HUES64 (cell line): Measurements from ENCODE around the gene ZNF862.

Experiments
- H3K27ac ChIP-seq: 2 replicates; pipeline ENCODE4 v1.7.0; 2013; ENCODE audit warnings: low read depth, low read length, inconsistent platforms
- H3K27me3 ChIP-seq: 2 replicates; pipeline ENCODE4 v1.6.1; 2013; ENCODE audit warnings: mild to moderate bottlenecking, low read length; ENCODE audit not compliant: insufficient read depth
- H3K36me3 ChIP-seq: 2 replicates; pipeline ENCODE4 v1.6.1; 2013; ENCODE audit warnings: mild to moderate bottlenecking, low read length; ENCODE audit not compliant: insufficient read depth
- H3K4me1 ChIP-seq: 2 replicates; pipeline ENCODE4 v1.6.1; 2013; ENCODE audit warnings: mild to moderate bottlenecking, low read length, moderate library complexity; ENCODE audit not compliant: insufficient read depth
- H3K4me3 ChIP-seq: 2 replicates; pipeline ENCODE4 v1.5.1; 2013; ENCODE audit warnings: mild to moderate bottlenecking, low read length, moderate library complexity
- H3K9ac ChIP-seq: 2 replicates; pipeline ENCODE4 v1.6.1; 2013; ENCODE audit warnings: mild to moderate bottlenecking, low read depth, low read length
- H3K9me3 ChIP-seq: 2 replicates; pipeline ENCODE4 v1.6.1; 2013; ENCODE audit warnings: low read depth, low read length; ENCODE audit not compliant: insufficient read depth
- WGBS: fragments of 150-250, 120-280 bp; methylation state at CpG from one replicate; pipeline ENCODE4 v1.1.7; 2013; ENCODE audit warnings: missing lambda C conversion rate; 5-methylcytosine and 5-hydroxymethylcytosine counted together

ZNF862 gene

GRCh38 chr7:149799397-149800168, 38.6 kb upstream of the ZNF862 start:
- H3K9me3 ChIP-seq = no peaks in the 10 kb centered on the region
- 66% methylated on average over 8 of the region's 8 CpGs for WGBS
- no peak overlapping the region for H3K4me3 ChIP-seq
- H3K9ac ChIP-seq = no peak overlapping the region
- H3K27me3 ChIP-seq = peaks cover 3% of the 10 kb centered on the region; the same call in 1 of the 2 replicates
- no peaks in the 10 kb centered on the region for H3K4me1 ChIP-seq
- H3K27ac ChIP-seq = no peak overlapping the region
- no peaks in the 10 kb centered on the region for H3K36me3 ChIP-seq

- Histone ChIP-seq H3K4me1 (no peaks in the 10 kb centered on the region), H3K27ac (no peak overlapping the region), H3K27me3 (peaks cover 3% of the 10 kb centered on the region; the same call in 1 of the 2 replicates), H3K4me3 (no peak overlapping the region), H3K9ac (no peak overlapping the region), H3K36me3 (no peaks in the 10 kb centered on the region), H3K9me3 (no peaks in the 10 kb centered on the region)
- WGBS = 91% methylated on average over 13 of the region's 13 CpGs
Observed at GRCh38 chr7:149800169-149800555, 38.0 kb upstream of the ZNF862 start.

- no peak overlapping the region for H3K27ac ChIP-seq
- no peak overlapping the region for H3K9ac ChIP-seq
- H3K9me3 ChIP-seq = no peaks in the 10 kb centered on the region
- 91% methylated on average over 2 of the region's 2 CpGs for WGBS
- H3K36me3 ChIP-seq = no peaks in the 10 kb centered on the region
- no peaks in the 10 kb centered on the region for H3K4me1 ChIP-seq
- H3K27me3 ChIP-seq = 0 out of 2 replicates have a peak, but pooled peaks cover 3% of the 10 kb centered on the region
- no peak overlapping the region for H3K4me3 ChIP-seq
Observed at GRCh38 chr7:149801002-149801566, 37.1 kb upstream of the ZNF862 start.

- Histone ChIP-seq H3K9me3 (no peaks in the 10 kb centered on the region), H3K36me3 (no peaks in the 10 kb centered on the region), H3K27me3 (0 out of 2 replicates have a peak, but pooled peaks cover under 1% of the 10 kb centered on the region), H3K4me3 (no peak overlapping the region), H3K9ac (no peak overlapping the region), H3K27ac (no peak overlapping the region), H3K4me1 (no peaks in the 10 kb centered on the region)
- WGBS = 94% methylated on average over 16 of the region's 16 CpGs
Observed at GRCh38 chr7:149801816-149802215, 36.4 kb upstream of the ZNF862 start.

GRCh38 chr7:149802966-149803365, 35.2 kb upstream of the ZNF862 start:
- WGBS = 93% methylated on average over 12 of the region's 12 CpGs
- Histone ChIP-seq H3K9ac (no peak overlapping the region), H3K4me1 (no peaks in the 10 kb centered on the region), H3K9me3 (no peaks in the 10 kb centered on the region), H3K36me3 (no peaks in the 10 kb centered on the region), H3K27ac (no peak overlapping the region), H3K4me3 (no peak overlapping the region), H3K27me3 (no peaks in the 10 kb centered on the region)

GRCh38 chr7:149803551-149804074, 34.6 kb upstream of the ZNF862 start:
- H3K4me1 ChIP-seq = no peaks in the 10 kb centered on the region
- no peak overlapping the region for H3K27ac ChIP-seq
- H3K9ac ChIP-seq = no peak overlapping the region
- H3K4me3 ChIP-seq = no peak overlapping the region
- H3K36me3 ChIP-seq = no peaks in the 10 kb centered on the region
- 89% methylated on average over 17 of the region's 17 CpGs for WGBS
- H3K27me3 ChIP-seq = no peaks in the 10 kb centered on the region
- H3K9me3 ChIP-seq = no peaks in the 10 kb centered on the region

GRCh38 chr7:149804106-149804505, 34.1 kb upstream of the ZNF862 start:
- H3K27ac ChIP-seq = no peak overlapping the region
- no peaks in the 10 kb centered on the region for H3K27me3 ChIP-seq
- H3K36me3 ChIP-seq = no peaks in the 10 kb centered on the region
- WGBS = 91% methylated on average over 9 of the region's 9 CpGs
- no peaks in the 10 kb centered on the region for H3K4me1 ChIP-seq
- no peak overlapping the region for H3K4me3 ChIP-seq
- H3K9ac ChIP-seq = no peak overlapping the region
- no peaks in the 10 kb centered on the region for H3K9me3 ChIP-seq

- no peaks in the 10 kb centered on the region for H3K9me3 ChIP-seq
- H3K4me3 ChIP-seq = no peak overlapping the region
- H3K27me3 ChIP-seq = no peaks in the 10 kb centered on the region
- no peaks in the 10 kb centered on the region for H3K4me1 ChIP-seq
- H3K9ac ChIP-seq = no peak overlapping the region
- no peak overlapping the region for H3K27ac ChIP-seq
- 85% methylated on average over 16 of the region's 16 CpGs for WGBS
- no peaks in the 10 kb centered on the region for H3K36me3 ChIP-seq
Observed at GRCh38 chr7:149806726-149807125, 31.4 kb upstream of the ZNF862 start.

- Histone ChIP-seq H3K9me3 (no peaks in the 10 kb centered on the region), H3K36me3 (no peaks in the 10 kb centered on the region), H3K9ac (no peak overlapping the region), H3K27me3 (no peaks in the 10 kb centered on the region), H3K4me1 (no peaks in the 10 kb centered on the region), H3K27ac (no peak overlapping the region), H3K4me3 (no peak overlapping the region)
- 92% methylated on average over 10 of the region's 10 CpGs for WGBS
Observed at GRCh38 chr7:149808311-149808710, 29.9 kb upstream of the ZNF862 start.

GRCh38 chr7:149809215-149809614, 29.0 kb upstream of the ZNF862 start:
- 83% methylated on average over 2 of the region's 2 CpGs for WGBS
- no peak overlapping the region for H3K4me3 ChIP-seq
- H3K9me3 ChIP-seq = no peaks in the 10 kb centered on the region
- H3K27ac ChIP-seq = no peak overlapping the region
- no peaks in the 10 kb centered on the region for H3K4me1 ChIP-seq
- H3K36me3 ChIP-seq = no peaks in the 10 kb centered on the region
- no peaks in the 10 kb centered on the region for H3K27me3 ChIP-seq
- H3K9ac ChIP-seq = no peak overlapping the region

- Histone ChIP-seq H3K36me3 (no peaks in the 10 kb centered on the region), H3K27me3 (no peaks in the 10 kb centered on the region), H3K4me3 (no peak overlapping the region), H3K4me1 (0 out of 2 replicates have a peak, but pooled peaks cover 6% of the 10 kb centered on the region), H3K27ac (no peak overlapping the region), H3K9ac (no peak overlapping the region), H3K9me3 (no peaks in the 10 kb centered on the region)
- WGBS = 50% methylated on average over 3 of the region's 3 CpGs
Observed at GRCh38 chr7:149811221-149811620, 27.0 kb upstream of the ZNF862 start.
